ENCODE data around the gene PLA2G4B.

- TF ChIP-seq POLR2A (IDR thresholded peaks at IDR 0.05) (no peak), CTCF (IDR thresholded peaks at IDR 0.05) (no peak)
Measured at GRCh38 chr15:41854443-41854842, 15.8 kb downstream of the PLA2G4B start.
